ENCODE measurements around the gene FKBP4.

Gene FKBP4

DNA sequence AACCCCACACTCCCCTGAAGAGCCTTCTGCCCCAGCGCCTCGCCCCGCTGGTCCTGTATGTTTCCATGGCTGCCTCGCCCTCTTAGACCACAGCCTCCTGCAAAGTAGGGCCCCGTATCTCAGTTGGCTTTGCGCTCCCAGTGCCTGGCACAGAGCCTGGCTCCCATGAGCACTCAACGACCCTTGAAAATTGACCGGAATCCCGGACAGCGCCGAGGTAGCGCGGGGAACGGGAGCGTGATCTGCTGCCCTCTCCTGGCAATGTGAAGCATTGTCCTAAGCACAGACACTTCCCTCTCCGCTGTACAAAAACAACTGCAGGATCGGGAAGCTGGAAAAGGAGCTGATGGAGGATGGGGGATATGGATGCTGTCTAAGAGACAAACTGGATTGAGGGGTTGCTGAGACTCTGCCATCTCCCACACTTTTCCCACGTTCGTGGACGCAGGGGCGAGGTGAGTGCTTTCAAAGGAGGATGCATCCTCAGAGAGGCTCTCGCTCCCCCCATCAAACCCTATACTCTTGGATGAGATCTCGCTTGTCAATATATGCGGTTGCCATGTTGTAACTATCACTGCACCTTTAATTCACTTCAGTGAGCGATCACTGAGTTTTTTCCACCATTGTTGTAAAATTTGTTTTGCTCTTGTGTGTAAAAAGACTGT lies 10.7 kb upstream of the FKBP4 start:
- DNase-seq (ENCODE audit: low read depth) = peak; percentile 29

DNA sequence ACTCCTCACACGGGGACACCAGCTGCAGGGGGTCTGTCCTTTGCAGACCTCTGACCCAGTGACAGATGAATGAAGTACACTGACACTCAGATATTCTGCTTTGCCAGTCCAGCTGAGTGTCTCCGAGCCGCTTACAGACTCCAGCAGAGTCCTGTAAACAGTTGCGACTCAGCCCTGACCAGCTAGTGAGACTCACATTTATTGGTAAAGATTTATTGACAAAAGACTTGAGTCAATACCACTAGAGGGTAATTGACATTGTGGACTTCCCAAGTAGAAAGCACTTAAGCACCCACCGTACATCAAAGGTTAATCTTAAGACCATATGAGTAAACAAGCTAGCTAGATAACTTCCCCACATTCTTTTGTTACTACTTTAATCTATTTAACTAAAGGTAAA lies 9.8 kb upstream of the FKBP4 start:
- no peak for DNase-seq (ENCODE audit: low read depth)

DNA sequence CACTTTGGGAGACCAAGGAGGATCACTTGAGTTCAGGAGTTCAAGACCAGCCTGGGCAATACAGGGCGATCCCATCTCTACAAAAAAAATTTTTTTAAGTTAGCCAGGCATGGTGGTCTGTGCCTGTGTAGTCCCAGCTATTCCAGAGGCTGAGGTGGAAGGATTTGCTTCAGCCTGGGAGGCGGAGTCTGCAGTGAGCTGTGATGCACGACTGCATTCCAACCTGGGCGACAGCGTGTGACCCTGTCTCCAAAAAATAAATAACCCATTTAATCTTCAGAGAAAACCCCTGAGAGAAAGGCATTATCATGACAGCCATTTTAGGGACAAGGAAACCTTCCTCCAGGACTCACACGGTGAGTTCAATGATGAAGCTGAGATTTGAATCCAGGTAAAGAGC lies 3.7 kb upstream of the FKBP4 start:
- no peak for DNase-seq (ENCODE audit: low read depth)

DNA sequence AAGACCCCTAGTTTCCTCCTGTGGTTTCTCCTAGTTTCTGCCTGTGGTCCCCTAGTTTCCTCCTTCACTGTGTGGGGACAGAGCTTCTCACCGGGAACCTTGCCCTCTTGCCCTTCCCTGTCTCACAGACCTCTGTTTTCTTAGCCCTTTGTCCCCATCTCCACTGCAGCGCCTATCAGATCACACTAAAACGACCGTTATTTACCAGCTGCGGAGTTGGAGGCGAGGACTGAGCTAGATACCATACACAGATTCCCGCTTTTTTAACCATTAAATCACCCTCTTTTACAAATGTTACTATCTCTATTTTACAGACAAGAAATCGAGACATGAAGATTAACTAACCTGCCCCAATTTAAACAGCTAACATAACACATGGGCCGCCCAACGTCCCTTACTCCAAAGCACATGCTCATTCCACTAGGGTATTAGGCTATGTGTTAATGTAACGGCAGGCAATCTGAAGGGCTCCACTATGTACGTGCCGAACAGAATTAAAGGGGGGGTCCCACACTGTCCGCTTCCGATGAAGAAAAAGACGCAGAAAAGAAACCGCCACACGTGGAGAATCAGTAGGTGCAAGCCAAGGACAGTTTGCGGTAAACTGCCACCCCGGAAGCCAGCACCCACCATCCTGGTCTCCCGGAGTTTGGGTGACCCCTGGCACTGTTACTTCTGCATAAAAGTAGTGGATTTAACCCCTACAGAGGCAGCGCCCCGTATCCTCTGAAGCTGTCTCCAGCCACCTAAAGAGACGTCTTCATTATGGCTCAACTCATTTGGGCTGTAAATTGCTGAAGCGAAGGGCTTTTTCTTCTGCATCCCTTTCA lies 1.9 kb upstream of the FKBP4 start:
- DNase-seq (ENCODE audit: low read depth) = no peak

DNA sequence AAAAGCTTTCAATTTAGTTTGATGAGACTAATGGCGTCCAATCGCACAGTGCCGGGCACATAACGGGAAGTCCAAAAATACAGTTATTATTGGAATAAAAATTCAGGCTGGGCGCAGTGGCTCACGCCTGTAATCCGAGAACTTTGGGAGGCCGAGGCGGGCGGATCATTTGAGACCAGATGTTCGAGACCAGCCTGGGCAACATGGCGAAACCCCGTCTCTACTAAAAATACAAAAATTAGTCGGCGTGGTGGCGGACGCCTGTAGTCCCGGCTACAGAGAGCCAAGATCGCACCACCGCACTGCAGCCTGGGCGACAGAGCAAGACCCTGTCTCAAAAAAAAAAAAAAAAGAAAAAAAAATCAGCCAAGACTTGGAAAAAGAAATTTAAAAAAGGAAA lies 1.2 kb upstream of the FKBP4 start:
- DNase-seq (ENCODE audit: low read depth) = no peak

DNA sequence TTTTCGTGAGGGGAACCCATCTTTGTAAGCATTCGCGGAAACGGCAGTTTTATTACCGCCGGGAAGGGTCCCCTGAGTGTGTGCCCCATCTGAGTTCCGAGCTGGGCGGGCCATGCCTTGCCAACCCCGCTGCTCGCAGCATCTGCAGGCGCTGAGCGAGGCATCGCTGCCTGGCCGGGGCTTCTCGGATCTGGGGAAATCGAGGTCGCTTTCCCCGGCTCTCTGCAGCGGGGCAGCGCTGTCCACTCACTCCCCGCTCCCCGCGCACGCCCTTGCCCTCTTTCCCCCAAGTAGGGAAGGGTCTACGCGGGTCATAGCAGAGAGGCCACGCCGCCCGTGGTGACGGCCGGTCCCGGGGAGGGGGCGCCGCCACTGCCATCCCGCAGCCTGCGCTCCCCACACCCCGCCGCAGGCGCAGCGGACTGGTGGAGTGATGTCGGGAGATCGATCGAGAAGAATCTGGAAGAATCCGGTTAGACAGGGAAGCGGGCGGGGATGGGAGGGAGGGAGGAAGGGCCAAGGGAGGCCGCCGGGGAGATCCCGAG lies 507 bp upstream of the FKBP4 start:
- DNase-seq (ENCODE audit: low read depth) = peak; percentile 6

DNA sequence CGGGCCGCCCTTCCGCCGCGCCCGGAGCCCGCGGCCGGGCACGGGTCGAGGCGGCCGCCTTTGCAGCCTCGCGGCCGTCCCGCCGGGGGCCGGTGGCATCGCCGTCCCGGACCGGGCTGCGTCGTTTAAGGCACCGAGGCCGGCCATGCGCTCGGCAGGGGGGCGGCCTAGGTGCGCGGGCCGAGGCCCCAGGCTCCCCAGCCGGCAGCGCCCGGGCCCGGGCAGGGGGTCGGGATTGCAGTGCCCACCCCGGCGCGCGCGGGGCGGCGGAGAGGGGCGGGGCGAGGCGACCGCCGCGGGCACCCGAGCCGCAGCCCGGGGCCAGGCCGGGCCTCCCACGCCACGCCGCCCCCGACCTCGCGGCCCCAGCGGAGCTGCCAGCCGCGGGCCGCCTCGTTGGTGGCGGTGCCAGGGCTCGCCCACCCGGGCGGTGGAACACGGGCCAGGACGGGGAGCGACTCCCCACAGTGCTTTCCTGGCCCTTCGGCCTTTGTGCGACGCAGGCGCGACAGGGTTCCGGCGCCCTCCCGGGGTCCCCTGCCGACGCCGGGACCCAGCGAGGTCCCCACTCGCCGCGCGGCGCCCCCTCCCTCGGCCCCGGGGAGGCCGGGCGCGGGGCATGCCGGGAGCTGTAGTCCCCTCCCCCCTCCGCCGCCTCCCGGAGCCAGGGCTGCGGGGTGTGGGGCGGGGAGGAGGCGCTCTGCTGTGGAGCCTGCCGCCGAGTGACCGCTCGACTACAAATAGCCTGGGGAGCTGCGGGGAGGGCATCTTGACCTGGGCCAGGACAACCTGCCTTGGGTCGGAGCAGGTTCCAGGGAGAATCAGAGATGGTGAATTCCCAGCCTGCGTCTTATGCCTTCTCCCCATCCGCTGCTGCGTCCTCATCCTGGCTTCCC lies 769 bp downstream of the FKBP4 start:
- peak; percentile 68 for DNase-seq (ENCODE audit: low read depth)

DNA sequence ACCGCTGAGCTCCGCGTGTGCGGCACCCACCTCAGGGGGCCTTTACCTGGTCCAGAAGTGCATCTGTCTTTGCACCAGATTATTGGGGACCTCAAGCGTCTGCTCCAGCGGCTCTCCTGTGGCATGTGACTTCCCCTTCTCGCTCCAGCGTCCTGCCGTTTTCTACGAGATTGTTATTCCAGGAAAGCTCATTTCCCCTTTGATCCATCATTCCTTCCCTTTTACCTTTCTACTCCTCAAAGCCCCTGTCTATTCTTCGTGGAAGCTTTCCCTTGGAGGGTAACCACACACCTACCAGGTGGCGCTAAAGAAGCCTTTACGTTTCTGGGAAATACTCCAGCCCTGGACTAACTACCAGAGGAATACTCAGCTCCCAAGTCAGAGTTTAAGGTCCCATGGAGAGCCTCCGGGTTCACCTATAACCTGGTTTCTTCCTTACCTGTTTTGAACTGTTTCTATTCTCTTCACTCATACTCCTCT lies 1.5 kb downstream of the FKBP4 start:
- DNase-seq (ENCODE audit: low read depth) = no peak

DNA sequence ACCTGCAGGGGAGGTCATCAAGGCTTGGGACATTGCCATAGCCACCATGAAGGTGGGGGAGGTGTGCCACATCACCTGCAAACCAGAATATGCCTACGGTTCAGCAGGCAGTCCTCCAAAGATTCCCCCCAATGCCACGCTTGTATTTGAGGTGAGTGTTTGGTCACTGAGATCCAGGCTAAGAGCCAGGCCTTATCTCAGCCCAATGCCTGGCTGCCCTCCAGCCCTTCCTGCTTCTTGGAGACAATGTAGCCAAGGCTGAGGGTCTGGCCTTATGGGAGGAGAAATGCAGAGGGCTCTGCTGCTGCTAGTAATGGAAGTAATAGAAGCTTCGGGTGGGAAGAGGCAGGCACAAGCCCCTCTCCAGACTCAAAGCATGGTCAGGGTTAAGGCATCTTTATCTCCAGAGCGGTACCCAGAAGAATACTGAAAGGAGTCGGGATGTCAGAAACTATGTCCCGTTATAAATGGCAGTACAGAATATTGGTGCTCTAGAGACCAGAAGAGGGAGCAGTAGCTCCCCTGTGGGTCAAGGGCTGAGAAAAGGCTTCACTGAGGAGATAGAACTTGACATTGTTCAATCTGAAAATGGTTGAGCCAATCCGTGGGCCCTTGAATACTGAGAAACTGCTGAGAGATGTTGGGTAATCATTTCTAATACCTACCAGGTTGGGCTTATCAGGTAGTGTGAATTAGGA lies 3.1 kb downstream of the FKBP4 start:
- DNase-seq (ENCODE audit: low read depth) = no peak

DNA sequence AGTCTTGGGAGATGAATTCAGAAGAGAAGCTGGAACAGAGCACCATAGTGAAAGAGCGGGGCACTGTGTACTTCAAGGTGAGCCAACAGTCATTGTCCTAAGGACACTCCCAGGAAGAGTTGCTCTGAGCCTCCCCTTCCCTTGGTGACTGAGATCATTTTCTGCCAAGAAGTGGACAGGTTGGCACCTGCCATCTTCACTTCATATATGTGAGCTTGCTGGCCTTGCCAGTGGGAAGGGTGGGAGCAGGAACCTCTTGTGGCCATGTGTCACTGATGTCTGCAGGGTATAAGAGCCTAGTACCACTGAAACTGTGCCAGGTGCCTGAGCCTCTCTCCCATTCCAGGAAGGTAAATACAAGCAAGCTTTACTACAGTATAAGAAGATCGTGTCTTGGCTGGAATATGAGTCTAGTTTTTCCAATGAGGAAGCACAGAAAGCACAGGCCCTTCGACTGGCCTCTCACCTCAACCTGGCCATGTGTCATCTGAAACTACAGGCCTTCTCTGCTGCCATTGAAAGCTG lies 5.3 kb downstream of the FKBP4 start:
- DNase-seq (ENCODE audit: low read depth) = no peak

DNA sequence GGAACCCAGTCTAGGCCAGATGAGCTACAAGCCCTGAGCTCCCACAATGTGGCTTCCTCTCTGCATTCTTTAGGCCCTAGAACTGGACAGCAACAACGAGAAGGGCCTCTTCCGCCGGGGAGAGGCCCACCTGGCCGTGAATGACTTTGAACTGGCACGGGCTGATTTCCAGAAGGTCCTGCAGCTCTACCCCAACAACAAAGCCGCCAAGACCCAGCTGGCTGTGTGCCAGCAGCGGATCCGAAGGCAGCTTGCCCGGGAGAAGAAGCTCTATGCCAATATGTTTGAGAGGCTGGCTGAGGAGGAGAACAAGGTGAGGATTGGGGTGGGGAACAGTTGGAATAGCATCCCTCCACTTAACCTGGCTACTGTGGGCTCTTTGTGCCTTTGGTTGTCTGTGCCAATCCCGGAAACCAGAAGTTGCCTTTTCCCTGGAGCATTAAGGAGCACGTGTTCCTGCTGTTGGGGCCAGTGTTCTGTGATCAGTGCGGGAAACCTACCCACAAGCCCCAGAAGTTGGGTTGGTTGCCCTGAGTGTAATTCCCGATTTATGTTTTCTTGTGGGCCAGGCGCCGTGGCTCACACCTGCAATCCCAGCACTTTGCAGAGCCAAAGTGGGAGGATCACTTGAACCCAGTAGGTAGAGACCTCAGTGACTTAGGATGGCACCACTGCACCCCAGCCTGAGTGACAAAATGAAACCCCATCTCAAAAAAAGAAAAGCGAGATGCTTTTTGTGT lies 6.4 kb downstream of the FKBP4 start:
- no peak for DNase-seq (ENCODE audit: low read depth)

DNA sequence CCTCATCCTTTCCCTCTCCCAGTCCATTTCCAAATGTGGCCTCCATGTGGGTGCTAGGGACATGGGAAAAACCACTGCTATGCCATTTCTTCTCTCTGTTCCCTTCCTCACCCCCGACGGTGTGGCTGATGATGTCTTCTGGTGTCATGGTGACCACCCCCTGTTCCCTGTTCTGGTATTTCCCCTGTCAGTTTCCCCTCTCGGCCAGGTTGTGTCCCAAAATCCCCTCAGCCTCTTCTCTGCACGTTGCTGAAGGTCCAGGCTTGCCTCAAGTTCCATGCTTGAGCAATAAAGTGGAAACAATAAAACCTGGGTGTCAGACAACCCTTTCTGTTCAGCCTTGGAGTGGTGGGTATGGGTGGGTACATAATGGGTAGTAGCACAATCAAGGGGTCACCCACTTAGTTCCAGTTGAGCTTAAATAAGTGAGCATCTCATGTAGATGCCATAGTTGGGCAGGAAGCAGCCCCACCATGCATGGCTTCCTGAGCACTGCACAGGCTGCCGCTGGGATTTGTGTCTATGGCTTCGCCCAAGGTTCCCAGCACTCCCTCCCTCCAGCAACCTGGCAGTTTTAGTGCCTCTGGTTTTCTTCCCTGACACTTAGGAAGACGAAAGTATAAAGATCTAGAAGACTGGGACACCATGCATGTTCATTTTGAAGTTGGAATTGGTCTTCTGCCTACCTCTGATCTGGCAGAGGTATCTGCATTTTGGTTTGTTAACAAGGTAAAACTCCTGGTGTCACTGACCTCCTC lies 9.0 kb downstream of the FKBP4 start:
- DNase-seq (ENCODE audit: low read depth) = no peak

DNA sequence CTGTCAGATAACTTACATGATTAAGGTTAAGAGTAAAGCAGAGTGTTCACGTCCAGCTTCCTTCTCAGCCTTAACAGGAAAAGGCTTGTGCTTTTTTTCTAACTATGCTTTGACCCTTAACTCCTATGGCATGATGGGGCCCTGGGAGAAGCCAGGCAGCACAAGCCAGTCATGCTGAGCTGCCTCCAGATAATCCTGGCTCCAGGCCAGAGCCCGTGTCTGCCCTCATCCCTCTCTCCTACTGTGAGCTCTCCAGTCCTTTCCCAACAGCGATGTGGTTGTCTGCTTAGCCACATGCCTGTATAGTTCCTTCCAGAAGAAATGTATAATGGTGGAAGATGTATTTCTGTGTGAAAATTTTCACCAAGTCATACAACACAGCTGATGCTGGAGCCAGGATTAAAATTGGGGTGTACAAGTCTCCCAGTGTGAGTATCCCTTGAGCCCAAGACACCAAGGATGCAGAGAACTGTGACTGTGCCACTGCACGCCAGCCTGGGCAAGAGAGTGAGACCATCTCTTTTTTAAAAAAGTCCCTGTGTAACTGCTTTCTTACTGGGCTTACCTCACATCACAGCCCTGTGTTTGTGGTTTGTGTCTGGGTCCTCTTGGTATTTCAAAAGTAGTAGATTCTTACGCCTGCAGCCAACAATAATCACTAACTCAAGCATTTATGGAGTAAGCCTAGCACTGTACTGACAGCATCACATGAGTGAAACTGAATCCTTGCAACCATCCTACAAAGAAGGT lies 9.8 kb downstream of the FKBP4 start:
- DNase-seq (ENCODE audit: low read depth) = no peak

DNA sequence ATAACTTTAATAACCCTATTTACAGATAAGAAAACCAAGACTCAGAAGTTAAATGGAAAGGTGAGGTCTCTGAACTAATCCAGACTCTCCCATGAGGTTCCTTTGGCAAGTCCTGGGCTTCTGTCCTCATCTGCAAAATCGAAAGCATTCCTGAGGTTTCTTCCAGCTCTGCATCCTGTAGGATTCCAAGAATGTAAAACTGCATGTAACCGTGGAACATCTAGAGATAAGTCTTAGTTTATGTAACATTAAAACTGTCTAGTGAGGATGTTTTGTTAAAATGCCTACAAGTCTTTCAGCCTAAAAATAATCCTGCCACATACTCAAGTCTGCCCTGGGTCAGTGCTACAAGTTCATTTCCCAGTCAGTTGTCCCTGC lies 10.4 kb downstream of the FKBP4 start:
- no peak for DNase-seq (ENCODE audit: low read depth)

DNA sequence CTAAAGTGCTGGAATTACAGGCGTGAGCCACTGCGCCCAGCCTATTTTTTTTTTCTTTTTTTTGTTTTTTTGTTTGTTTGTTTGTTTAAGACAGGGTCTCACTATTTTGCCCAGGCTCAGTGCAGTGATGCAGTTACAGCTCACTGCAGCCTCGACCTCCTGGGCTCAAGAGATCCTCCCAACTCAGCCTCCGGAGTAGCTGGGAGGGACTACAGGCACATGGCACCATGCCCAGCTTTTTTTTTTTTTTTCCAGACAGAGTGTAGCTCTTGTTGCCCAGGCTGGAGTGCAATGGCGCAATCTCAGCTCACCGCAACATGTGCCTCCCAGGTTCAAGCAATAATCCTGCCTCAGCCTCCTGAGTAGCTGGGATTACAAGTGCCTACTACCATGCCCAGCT lies 11.9 kb downstream of the FKBP4 start:
- DNase-seq (ENCODE audit: low read depth) = no peak

DNA sequence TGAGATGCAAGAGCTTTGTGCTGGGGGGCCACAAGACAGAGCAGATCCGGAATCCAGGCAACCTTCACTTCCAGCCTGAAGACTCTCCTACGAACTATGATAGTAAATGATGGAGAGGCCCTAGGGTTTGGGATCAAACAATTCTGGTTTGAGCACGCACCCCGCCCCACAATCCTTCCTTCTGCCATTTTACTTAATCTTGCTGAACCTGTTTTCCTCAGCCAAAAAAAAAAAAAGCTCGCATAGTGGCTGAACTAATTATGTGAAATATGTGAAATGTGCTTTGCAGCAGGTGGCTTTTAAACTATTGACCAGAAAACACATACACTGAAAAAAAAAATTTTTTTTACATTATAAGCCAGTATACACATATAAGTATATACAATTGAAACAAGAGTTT lies 17.0 kb downstream of the FKBP4 start:
- no peak for DNase-seq (ENCODE audit: low read depth)

DNA sequence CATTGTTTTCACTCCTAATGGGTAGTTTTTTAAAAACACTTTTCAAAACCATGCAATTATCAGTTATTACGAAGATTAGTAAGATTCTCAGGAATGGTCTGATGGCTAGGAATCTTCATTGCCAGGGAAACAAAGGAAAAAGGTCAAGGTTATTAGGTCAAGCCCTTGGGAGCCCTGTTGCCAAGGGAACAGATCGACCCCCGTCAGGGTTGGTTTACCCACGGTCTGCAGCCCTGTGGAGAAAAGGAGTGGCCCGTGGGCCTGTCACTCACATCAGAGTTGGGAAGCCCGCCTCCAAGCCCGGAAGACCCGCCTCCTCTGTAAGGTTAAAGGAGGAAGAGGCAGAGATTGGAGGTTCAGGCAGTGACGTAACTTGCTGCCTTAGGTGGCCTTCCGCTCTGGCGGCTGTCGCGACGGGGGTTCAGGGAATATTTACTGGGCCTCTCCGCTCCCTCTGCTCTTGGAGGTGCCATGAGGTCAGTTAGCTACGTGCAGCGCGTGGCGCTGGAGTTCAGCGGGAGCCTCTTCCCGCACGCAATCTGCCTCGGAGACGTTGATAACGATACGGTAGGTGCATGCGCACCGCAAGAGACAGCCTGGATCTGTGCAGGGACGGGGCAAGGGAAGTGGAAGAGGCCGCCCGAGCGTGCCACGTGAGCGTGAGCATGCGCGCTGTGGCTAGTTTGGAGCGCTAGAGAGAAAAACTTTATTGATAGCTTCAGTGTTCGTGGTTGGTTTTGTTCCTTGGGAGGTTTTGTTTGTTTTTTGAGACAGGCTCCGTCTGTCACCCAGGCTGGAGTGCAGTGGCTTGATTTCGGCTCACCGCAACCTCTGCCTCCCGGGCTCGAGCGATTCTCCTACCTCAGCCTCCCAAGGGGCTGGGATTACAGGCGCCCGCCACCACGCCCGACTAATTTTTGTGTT lies 17.8 kb downstream of the FKBP4 start, which contains the start of gene ITFG2:
Gene ITFG2, plus strand, starts transcription at position 379 of the 924 bp plus-strand sequence. Its CDS starts 93 bp downstream, at position 472.
- peak; percentile 93 for DNase-seq (ENCODE audit: low read depth)
